AG04449 (cell line): ENCODE data around the gene WNK2.

Experiments
- CTCF ChIA-PET: fragments of 350-600 bp; formaldehyde crosslinking; extraction: SDS; loops from one replicate; lab custom pipeline; 2021; ENCODE audit warnings: antibody characterized with exemption; lab: Yijun Ruan, JAX
- POLR2A ChIA-PET: fragments of 400-600, 350-600 bp; formaldehyde crosslinking; extraction: SDS; loops from one replicate; lab custom pipeline; 2020; ENCODE audit warnings: antibody characterized with exemption, inconsistent platforms; lab: Yijun Ruan, JAX
- DNase-seq: peaks from one replicate; pipeline ENCODE4 v3.0.0-alpha.2; 2010; ENCODE audit warnings: low read depth, low spot score
- H3K4me3 ChIP-seq: 2 replicates; pipeline ENCODE4 v1.5.1; 2011; ENCODE audit warnings: low read depth, mild to moderate bottlenecking, control low read depth, low read length
- CTCF ChIP-seq: IDR thresholded peaks from one replicate; pipeline ENCODE4 v1.5.1; 2011; ENCODE audit warnings: mild to moderate bottlenecking, moderate library complexity, low read length, control low read depth, inconsistent platforms; ENCODE audit not compliant: insufficient read depth; ENCODE audit errors: missing control alignments

The WNK2 gene

DNA sequence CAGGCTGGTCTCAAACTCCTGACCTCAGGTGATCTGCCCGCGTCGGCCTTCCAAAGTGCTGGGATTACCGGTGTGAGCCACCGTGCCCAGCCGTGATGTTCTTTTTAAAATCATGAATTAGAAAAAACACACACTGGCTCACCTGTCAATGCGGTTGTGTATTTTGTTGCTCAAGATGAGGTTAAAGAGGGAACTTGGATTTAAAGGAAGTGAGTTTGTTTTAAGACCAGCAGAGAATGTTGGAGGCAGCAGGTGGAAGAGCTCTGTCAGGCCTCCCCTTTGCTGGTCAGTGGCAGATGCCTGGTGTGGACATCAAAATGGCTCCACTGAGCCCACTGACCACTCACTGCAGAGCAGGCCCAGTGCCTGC is 38.9 kb downstream of the WNK2 start:
- no peak for DNase-seq
- no peak overlapping the region for H3K4me3 ChIP-seq
- ChIA-PET CTCF (no interaction called here), POLR2A (no interaction called here)
- no peak for TF ChIP-seq CTCF

DNA sequence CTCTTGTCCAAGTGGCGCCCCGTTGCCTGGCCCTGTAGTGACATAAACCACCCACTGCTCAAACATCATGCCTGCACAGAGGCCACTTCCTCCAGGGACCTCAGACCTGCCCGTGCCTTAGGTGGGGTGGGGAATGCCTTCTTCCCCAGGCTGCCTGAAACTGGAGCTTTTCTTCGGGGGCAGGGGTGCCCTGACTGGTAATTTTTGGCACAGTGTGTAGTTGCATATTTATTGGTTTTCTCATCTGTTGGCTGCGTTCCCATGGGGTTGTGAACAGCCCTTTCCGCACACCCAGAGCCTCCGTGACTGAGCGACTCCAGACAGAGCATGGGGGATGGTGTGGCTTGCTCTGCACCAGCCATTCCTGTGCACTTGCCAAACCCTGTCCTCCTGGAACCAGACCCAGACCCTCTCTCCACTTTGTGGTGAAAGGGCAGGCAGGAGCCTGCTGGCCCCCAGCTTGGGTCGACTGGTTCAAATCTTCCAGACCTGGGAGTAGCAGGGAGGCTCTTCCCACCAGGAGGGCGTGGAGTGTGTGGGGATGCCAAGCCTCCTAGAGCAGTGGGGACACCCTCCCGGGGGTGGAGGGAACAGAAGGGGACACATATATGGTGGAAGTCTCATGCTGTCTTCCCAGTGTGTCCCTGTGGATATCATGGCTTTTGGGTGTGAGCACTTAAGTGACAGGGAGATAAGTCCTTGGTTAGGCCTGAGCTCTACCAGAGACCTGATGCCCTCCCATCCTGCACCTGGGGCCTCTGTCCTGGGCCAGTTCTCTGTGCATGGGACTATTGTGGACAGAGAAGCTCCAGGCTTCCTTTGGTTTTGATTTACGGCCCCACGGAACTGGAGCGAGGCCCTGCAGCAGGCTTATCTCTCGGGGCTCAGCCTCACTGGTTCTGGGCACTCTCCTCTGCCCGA is 39.6 kb downstream of the WNK2 start:
- peak; percentile 23 for DNase-seq
- H3K4me3 ChIP-seq = no peak overlapping the region
- TF ChIP-seq CTCF = no peak
- ChIA-PET CTCF (no interaction called here), POLR2A (no interaction called here)

DNA sequence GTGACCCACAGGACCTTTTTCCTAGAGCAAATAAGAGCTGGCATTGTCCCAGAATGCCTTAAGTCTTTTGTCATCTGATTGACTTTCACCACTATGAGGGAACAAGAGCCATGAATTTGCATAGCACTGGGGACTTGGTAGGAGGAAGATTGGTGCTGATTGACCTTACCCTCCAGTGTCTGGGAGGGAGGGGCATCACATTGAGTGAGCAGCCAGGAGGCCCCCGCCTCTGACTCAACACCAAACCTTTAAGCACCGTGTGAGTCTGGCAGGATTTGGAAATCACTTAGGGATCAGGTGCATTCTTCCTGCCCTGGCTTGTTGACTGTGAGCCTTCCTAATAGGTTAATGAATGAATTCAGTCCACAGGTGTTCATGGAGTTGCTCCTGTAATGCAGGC is 40.7 kb downstream of the WNK2 start:
- CTCF ChIA-PET = no interaction called here
- POLR2A ChIA-PET = no interaction called here
- TF ChIP-seq CTCF = no peak
- no peak overlapping the region for H3K4me3 ChIP-seq
- no peak for DNase-seq

- no peak for TF ChIP-seq CTCF
- DNase-seq = no peak
- CTCF ChIA-PET = no interaction called here
- no peak overlapping the region for H3K4me3 ChIP-seq
- POLR2A ChIA-PET = no interaction called here
Measured at GRCh38 chr9:93225417-93225816, 41.5 kb downstream of the WNK2 start.

DNA sequence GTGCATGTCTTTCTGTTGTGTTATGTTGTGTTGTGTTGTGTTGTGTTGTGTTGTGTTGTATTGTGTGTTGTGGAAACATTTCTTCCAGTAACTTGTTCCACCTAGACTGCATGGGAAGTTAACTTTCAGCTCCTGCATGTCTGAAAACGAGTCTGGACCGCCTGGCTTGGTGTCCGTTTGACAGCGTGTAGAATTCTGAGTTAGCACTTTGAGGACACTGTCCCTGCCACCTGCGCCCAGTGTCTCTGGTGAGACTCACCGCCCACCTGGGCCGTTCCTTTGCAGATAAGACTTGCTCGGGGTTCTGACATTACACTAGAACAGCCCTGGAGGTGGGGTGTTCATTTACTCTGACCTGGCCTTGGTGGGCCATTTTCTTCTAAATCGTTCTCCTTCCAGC is 42.0 kb downstream of the WNK2 start:
- no peak for DNase-seq
- ChIA-PET POLR2A (no interaction called here), CTCF (no interaction called here)
- no peak overlapping the region for H3K4me3 ChIP-seq
- no peak for TF ChIP-seq CTCF

- CTCF ChIA-PET = no interaction called here
- TF ChIP-seq CTCF = no peak
- POLR2A ChIA-PET = no interaction called here
- no peak overlapping the region for H3K4me3 ChIP-seq
- DNase-seq = no peak
Measured at GRCh38 chr9:93226819-93227218, 42.9 kb downstream of the WNK2 start.
